GM12878 (cell line): ENCODE measurements around the gene ZBTB5. TPM values are rescaled to one million over a fixed set of nuclear protein-coding genes. Genes with fewer than 3 reads are reported as not detected.

ENCODE experiments used
- ATAC-seq: fragments of 200-7000 bp; cut with Tn5 transposase; 3 replicates; pipeline ENCODE4 v1.9.1; 2020; ENCODE audit warnings: mild to moderate bottlenecking, moderate library complexity
- BruUV-seq: library from RNA; stranded (reverse); fragments of 400-500 nt; replicated peaks from 2 replicates; lab custom pipeline; 2021; lab: Mats Ljungman, UMichigan
- CTCF ChIA-PET: fragments of 300-600 bp; sonication (Branson Sonifier 250); formaldehyde crosslinking; extraction: SDS; loops from one replicate; lab custom pipeline; 2021; ENCODE audit warnings: inconsistent platforms; lab: Yijun Ruan, JAX
- POLR2A ChIA-PET: fragments of 350-600 bp; formaldehyde crosslinking; extraction: SDS; loops from one replicate; lab custom pipeline; 2021; ENCODE audit warnings: inconsistent platforms; lab: Charles Lee
- RAD21 ChIA-PET: fragments of 300-600 bp; sonication (Branson Sonifier 250); formaldehyde crosslinking; loops from one replicate; lab custom pipeline; 2023; ENCODE audit warnings: antibody characterized with exemption; ENCODE audit not compliant: unreplicated experiment; lab: Charles Lee
- SMC1A ChIA-PET: fragments of 300-600 bp; sonication (Branson Sonifier 250); formaldehyde crosslinking; loops from one replicate; lab custom pipeline; 2023; ENCODE audit not compliant: unreplicated experiment, uncharacterized antibody; lab: Charles Lee
- DNase-seq: peaks from one replicate; pipeline ENCODE4 v3.0.0-alpha.2; 2011; ENCODE audit warnings: low read depth, low spot score
- FAIRE-seq: peaks from 3 replicates; lab custom pipeline; 2011; peaks lifted over from hg19 to GRCh38; lab: Jason Lieb, UNC
- H2AFZ ChIP-seq: 2 replicates; pipeline ENCODE4 v1.6.0; 2011; ENCODE audit warnings: low read depth, low read length, control low read depth; ENCODE audit not compliant: control insufficient read depth
- H3K27ac ChIP-seq: 2 replicates; pipeline ENCODE4 v1.5.1; 2011; ENCODE audit warnings: control low read depth; ENCODE audit not compliant: control insufficient read depth, insufficient read depth
- H3K27me3 ChIP-seq, 2 experiments: replicated peaks in 1 of 2; 2 replicates each; pipeline versions ENCODE4 v1.6.0 to v1.6.1; 2011; ENCODE audit warnings: low read length in 1 of 2; ENCODE audit not compliant: control insufficient read depth in 2 of 2, insufficient read depth in 2 of 2
- H3K36me3 ChIP-seq, 2 experiments: 2 replicates each; pipeline ENCODE4 v1.5.1; 2011; ENCODE audit warnings: low read length in 1 of 2; ENCODE audit not compliant: control insufficient read depth in 2 of 2, insufficient read depth in 2 of 2
- H3K4me1 ChIP-seq: 2 replicates; pipeline ENCODE4 v1.6.1; 2011; ENCODE audit warnings: mild to moderate bottlenecking, low read length, moderate library complexity, mixed read lengths; ENCODE audit not compliant: control insufficient read depth, insufficient read depth
- H3K4me2 ChIP-seq: 2 replicates; pipeline ENCODE4 v1.6.0; 2011; ENCODE audit warnings: control low read depth; ENCODE audit not compliant: control insufficient read depth, insufficient read depth
- H3K4me3 ChIP-seq: fragments of 200-600 bp; sonication (generic); 2 replicates; pipeline ENCODE4 v1.5.1; 2016
- H3K79me2 ChIP-seq: 2 replicates; pipeline ENCODE4 v1.6.0; 2011; ENCODE audit warnings: low read length; ENCODE audit not compliant: control insufficient read depth, insufficient read depth
- H3K9ac ChIP-seq: 2 replicates; pipeline ENCODE4 v1.8.0; 2011; ENCODE audit warnings: low read length, control low read depth, mixed read lengths; ENCODE audit not compliant: control insufficient read depth, insufficient read depth
- H3K9me3 ChIP-seq: replicated peaks from 3 replicates; pipeline ENCODE4 v1.5.1; 2011; ENCODE audit warnings: mild to moderate bottlenecking, low read length; ENCODE audit not compliant: control insufficient read depth, insufficient read depth
- H4K20me1 ChIP-seq: 2 replicates; pipeline ENCODE4 v1.6.0; 2011; ENCODE audit not compliant: control insufficient read depth, insufficient read depth
- BHLHE40 ChIP-seq, 2 experiments: fragments of 450-650 bp in 1 of 2; IDR thresholded peaks; 2 replicates each; pipeline ENCODE4 v1.6.1; 2011 to 2017; ENCODE audit warnings: low read depth in 2 of 2, borderline replicate concordance in 1 of 2, improper control_type of control experiment in 1 of 2, low read length in 1 of 2, mild to moderate bottlenecking in 1 of 2
- DPF2 ChIP-seq: fragments of 450-650 bp; IDR thresholded peaks from 2 replicates; pipeline ENCODE4 v1.6.1; 2017; ENCODE audit warnings: mild to moderate bottlenecking
- FOXM1 ChIP-seq: IDR thresholded peaks from 2 replicates; pipeline ENCODE4 v1.6.1; 2012; ENCODE audit warnings: low read depth, mild to moderate bottlenecking, inconsistent platforms, low read length, moderate library complexity
- HDAC2 ChIP-seq: fragments of 200-600 bp; sonication (generic); IDR thresholded peaks from 2 replicates; pipeline ENCODE4 v1.6.1; 2017
- MEF2A ChIP-seq: IDR thresholded peaks from 2 replicates; pipeline ENCODE4 v1.6.1; 2011; ENCODE audit warnings: low read depth, mild to moderate bottlenecking, low read length, moderate library complexity; ENCODE audit not compliant: insufficient read depth
- MYC ChIP-seq: IDR thresholded peaks from 2 replicates; pipeline ENCODE4 v1.6.1; 2011; ENCODE audit warnings: mild to moderate bottlenecking, low read length, moderate library complexity, inconsistent platforms; ENCODE audit not compliant: insufficient read depth, insufficient replicate concordance, insufficient read length, severe bottlenecking
- NFYB ChIP-seq: IDR thresholded peaks from 2 replicates; pipeline ENCODE4 v1.6.1; 2011; ENCODE audit warnings: low read depth, mild to moderate bottlenecking, low read length, improper control_type of control experiment, moderate library complexity; ENCODE audit not compliant: insufficient read depth
- RBBP5 ChIP-seq: fragments of 200-600 bp; sonication (generic); conservative IDR thresholded peaks from 2 replicates; pipeline ENCODE4 v1.6.1; 2016
- SMAD5 ChIP-seq: IDR thresholded peaks from 2 replicates; pipeline ENCODE4 v1.6.1; 2016; ENCODE audit warnings: antibody characterized with exemption, low read depth
- ZNF274 ChIP-seq: IDR thresholded peaks from one replicate; pipeline ENCODE4 v1.8.0; 2011; ENCODE audit not compliant: insufficient read length, insufficient read depth
- ZSCAN29 ChIP-seq: fragments of 450-650 bp; IDR thresholded peaks from 2 replicates; pipeline ENCODE4 v1.6.1; 2017; ENCODE audit warnings: mild to moderate bottlenecking, moderate library complexity
- WGBS: methylation state at CpG from one replicate; pipeline ENCODE4 v1.1.6; 2016; ENCODE audit warnings: low lambda C conversion rate; ENCODE audit not compliant: insufficient replicate concordance, insufficient coverage; ENCODE audit errors: missing lambda C conversion rate; 5-methylcytosine and 5-hydroxymethylcytosine counted together
- in situ Hi-C: fragments of 300-500 bp; cut with MboI; formaldehyde crosslinking; loops from 9 replicates; pipeline ENCODE4 v1.14.3; 2018; ENCODE audit warnings: mixed read lengths
- intact Hi-C: fragments of 100-400 bp; cut with micrococcal nuclease; formaldehyde crosslinking; loops from one replicate; pipeline ENCODE4 v1.14.2; 2022; ENCODE audit not compliant: unreplicated experiment
- polyA plus RNA-seq, 11 experiments: library from polyadenylated mRNA; depleted of rRNA in 4 of 11; unstranded in 6 of 11; stranded (reverse) in 5 of 11; fragments of >200 nt; fragmentation: Nextera tagmentation in 4 of 11; fragmentation: Illumina TruSeq in 1 of 11; extraction: Ambion mirVana in 4 of 11; extraction: Trizol in 1 of 11; gene quantifications; 1 replicate in 1 of 11; 2 replicates in 10 of 11; pipeline versions ENCODE4 v1.2.1 to v1.2.3, GENCODE V29; 2011 to 2016; ENCODE audit warnings: inconsistent platforms in 2 of 11, missing spikeins in 2 of 11, low read depth in 1 of 11
- total RNA-seq, 4 experiments: library from RNA; depleted of rRNA in 3 of 4; stranded (reverse); fragments of >200 nt in 3 of 4; fragmentation: Illumina TruSeq in 1 of 4; extraction: Trizol in 1 of 4; gene quantifications; 2 replicates each; pipeline versions ENCODE4 v1.2.1 to v1.2.3, GENCODE V29; 2013 to 2021
- TF ChIP-seq, protein P1 (sequence below): IDR thresholded peaks from 2 replicates; pipeline ENCODE4 v1.6.1; 2012; ENCODE audit warnings: low read depth, low read length, improper control_type of control experiment
- TF ChIP-seq, protein P2 (sequence below): fragments of 450-650 bp; formaldehyde crosslinking; IDR thresholded peaks from 2 replicates; pipeline ENCODE4 v1.5.0; 2022; ENCODE audit warnings: mild to moderate bottlenecking, missing genetic modification characterization
- TF ChIP-seq, protein P3 (sequence below): fragments of 450-650 bp; IDR thresholded peaks from 2 replicates; pipeline ENCODE4 v1.6.1; 2014; ENCODE audit warnings: mild to moderate bottlenecking
- TF ChIP-seq, protein P4 (sequence below): IDR thresholded peaks from 2 replicates; pipeline ENCODE4 v1.6.1; 2011; ENCODE audit warnings: low read depth, mild to moderate bottlenecking, low read length, moderate library complexity, borderline replicate concordance; ENCODE audit errors: extremely low read depth
- TF ChIP-seq, protein P5 (sequence below): fragments of 450-650 bp; IDR thresholded peaks from 2 replicates; pipeline ENCODE4 v1.6.1; 2017; ENCODE audit warnings: mild to moderate bottlenecking, low read depth, inconsistent platforms; ENCODE audit not compliant: poor library complexity, severe bottlenecking

Gene ZBTB5
- total and polyA plus RNA-seq, 10 of the 15 experiments (the other 5 are each of a cell fraction or from before 2014, with no cell fraction given) = 1.4 to 32.5 (median 12.1) TPM

DNA sequence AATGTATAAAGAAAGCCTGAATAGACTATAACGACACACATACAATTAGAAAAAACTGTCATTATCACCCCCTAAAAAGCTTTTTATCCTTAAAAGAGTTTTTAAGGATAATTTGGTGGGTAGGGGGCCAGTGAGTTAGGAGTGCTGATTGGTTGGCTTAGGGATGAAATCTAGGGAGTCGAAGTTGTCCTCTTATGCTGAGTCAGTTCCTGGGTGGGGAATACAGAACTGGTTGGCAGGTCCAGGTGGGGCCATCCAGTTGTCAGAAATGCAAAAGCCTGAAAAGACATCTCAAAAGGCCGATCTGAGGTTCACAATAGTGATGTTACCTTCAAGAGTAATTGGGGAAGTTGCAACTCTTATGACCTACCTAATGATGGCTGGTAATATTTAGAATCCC is 13.6 kb downstream of the ZBTB5 start:
- no peaks in the 10 kb centered on the region for H4K20me1 ChIP-seq
- ChIA-PET CTCF (interaction anchor here (0.6 to 1.2 kb wide), 3 partner anchors 14 to 819 kb away, joined by 3 to 5 read pairs (median 4); no protein-coding TSS in a partner anchor), POLR2A (interaction anchor here (1.5 kb wide), 1 partner anchor 13 kb away, joined by 4 read pairs; no protein-coding TSS in a partner anchor), SMC1A (interaction anchor here (1.0 to 6.5 kb wide), 5 partner anchors 9 to 36 kb away, joined by 3 to 33 read pairs (median 4); partner anchors contain the start of gene ZBTB5), RAD21 (interaction anchor here (3.2 kb wide), 1 partner anchor 12 kb away, joined by 8 read pairs; no protein-coding TSS in a partner anchor)
- H3K9me3 ChIP-seq = no peaks in the 10 kb centered on the region; the same call in 2 of the 3 replicates
- no peak for FAIRE-seq
- H3K27ac ChIP-seq = no peak overlapping the region
- H3K36me3 ChIP-seq = peaks cover 0 to 11% of the 10 kb centered on the region in 2 experiments; a peak in 2 of 4 replicates
- H3K4me1 ChIP-seq = peaks cover 8% of the 10 kb centered on the region
- H3K27me3 ChIP-seq = no peaks in the 10 kb centered on the region
- H3K9ac ChIP-seq = no peak overlapping the region
- no peak overlapping the region for H3K4me2 ChIP-seq
- 85% methylated on average over 3 of the region's 3 CpGs for WGBS
- ATAC-seq = no peak
- in situ Hi-C loops (no loop called here), intact Hi-C loops (no loop called here)
- no peak overlapping the region for H2AFZ ChIP-seq
- H3K79me2 ChIP-seq = peaks cover 51% of the 10 kb centered on the region
- DNase-seq = no peak
- H3K4me3 ChIP-seq = no peak overlapping the region
- no TSS peak for BruUV-seq
- TF ChIP-seq DPF2 (no peak), MYC (no peak), HDAC2 (no peak), SMAD5 (no peak), BHLHE40 (IDR thresholded peaks at IDR 0.05; ENCODE audit: borderline replicate concordance in 1 of 2, low read depth in 2 of 2, low read length in 1 of 2) (no peak), NFYB (no peak), MEF2A (no peak), ZSCAN29 (no peak), FOXM1 (no peak), ZNF274 (no peak), RBBP5 (no peak)
- TF ChIP-seq, protein P1, sequence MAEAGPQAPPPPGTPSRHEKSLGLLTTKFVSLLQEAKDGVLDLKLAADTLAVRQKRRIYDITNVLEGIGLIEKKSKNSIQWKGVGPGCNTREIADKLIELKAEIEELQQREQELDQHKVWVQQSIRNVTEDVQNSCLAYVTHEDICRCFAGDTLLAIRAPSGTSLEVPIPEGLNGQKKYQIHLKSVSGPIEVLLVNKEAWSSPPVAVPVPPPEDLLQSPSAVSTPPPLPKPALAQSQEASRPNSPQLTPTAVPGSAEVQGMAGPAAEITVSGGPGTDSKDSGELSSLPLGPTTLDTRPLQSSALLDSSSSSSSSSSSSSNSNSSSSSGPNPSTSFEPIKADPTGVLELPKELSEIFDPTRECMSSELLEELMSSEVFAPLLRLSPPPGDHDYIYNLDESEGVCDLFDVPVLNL = no peak
- TF ChIP-seq, protein P2, sequence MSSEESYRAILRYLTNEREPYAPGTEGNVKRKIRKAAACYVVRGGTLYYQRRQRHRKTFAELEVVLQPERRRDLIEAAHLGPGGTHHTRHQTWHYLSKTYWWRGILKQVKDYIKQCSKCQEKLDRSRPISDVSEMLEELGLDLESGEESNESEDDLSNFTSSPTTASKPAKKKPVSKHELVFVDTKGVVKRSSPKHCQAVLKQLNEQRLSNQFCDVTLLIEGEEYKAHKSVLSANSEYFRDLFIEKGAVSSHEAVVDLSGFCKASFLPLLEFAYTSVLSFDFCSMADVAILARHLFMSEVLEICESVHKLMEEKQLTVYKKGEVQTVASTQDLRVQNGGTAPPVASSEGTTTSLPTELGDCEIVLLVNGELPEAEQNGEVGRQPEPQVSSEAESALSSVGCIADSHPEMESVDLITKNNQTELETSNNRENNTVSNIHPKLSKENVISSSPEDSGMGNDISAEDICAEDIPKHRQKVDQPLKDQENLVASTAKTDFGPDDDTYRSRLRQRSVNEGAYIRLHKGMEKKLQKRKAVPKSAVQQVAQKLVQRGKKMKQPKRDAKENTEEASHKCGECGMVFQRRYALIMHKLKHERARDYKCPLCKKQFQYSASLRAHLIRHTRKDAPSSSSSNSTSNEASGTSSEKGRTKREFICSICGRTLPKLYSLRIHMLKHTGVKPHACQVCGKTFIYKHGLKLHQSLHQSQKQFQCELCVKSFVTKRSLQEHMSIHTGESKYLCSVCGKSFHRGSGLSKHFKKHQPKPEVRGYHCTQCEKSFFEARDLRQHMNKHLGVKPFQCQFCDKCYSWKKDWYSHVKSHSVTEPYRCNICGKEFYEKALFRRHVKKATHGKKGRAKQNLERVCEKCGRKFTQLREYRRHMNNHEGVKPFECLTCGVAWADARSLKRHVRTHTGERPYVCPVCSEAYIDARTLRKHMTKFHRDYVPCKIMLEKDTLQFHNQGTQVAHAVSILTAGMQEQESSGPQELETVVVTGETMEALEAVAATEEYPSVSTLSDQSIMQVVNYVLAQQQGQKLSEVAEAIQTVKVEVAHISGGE = no peak
- TF ChIP-seq, protein P3, sequence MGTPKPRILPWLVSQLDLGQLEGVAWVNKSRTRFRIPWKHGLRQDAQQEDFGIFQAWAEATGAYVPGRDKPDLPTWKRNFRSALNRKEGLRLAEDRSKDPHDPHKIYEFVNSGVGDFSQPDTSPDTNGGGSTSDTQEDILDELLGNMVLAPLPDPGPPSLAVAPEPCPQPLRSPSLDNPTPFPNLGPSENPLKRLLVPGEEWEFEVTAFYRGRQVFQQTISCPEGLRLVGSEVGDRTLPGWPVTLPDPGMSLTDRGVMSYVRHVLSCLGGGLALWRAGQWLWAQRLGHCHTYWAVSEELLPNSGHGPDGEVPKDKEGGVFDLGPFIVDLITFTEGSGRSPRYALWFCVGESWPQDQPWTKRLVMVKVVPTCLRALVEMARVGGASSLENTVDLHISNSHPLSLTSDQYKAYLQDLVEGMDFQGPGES = no peak
- TF ChIP-seq, protein P4, sequence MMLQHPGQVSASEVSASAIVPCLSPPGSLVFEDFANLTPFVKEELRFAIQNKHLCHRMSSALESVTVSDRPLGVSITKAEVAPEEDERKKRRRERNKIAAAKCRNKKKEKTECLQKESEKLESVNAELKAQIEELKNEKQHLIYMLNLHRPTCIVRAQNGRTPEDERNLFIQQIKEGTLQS = no peak
- TF ChIP-seq, protein P5, sequence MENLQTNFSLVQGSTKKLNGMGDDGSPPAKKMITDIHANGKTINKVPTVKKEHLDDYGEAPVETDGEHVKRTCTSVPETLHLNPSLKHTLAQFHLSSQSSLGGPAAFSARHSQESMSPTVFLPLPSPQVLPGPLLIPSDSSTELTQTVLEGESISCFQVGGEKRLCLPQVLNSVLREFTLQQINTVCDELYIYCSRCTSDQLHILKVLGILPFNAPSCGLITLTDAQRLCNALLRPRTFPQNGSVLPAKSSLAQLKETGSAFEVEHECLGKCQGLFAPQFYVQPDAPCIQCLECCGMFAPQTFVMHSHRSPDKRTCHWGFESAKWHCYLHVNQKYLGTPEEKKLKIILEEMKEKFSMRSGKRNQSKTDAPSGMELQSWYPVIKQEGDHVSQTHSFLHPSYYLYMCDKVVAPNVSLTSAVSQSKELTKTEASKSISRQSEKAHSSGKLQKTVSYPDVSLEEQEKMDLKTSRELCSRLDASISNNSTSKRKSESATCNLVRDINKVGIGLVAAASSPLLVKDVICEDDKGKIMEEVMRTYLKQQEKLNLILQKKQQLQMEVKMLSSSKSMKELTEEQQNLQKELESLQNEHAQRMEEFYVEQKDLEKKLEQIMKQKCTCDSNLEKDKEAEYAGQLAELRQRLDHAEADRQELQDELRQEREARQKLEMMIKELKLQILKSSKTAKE = no peak
